Fibroblast of skin of right quadriceps (primary cell): ENCODE measurements around the gene JMJD8.
A peak's percentile ranks its signal among the peaks of the same experiment; 100 is the strongest.

Experiments
- DNase-seq: peaks from one replicate; pipeline ENCODE4 v3.0.0-alpha.2; 2013

Gene JMJD8

GRCh38 chr16:658679-659571 lies 25.2 kb downstream of the JMJD8 start:
- no peak for DNase-seq

- no peak for DNase-seq
Measured at GRCh38 chr16:657487-657886, 26.6 kb downstream of the JMJD8 start.

GRCh38 chr16:654034-654433 lies 30.1 kb downstream of the JMJD8 start:
- no peak for DNase-seq

GRCh38 chr16:652454-653305 lies 31.5 kb downstream of the JMJD8 start:
- no peak for DNase-seq

- no peak for DNase-seq
Measured at GRCh38 chr16:651844-652243, 32.3 kb downstream of the JMJD8 start.

- DNase-seq, result no peak
Measured at GRCh38 chr16:649631-650030, 34.5 kb downstream of the JMJD8 start.

- DNase-seq, result peak; percentile 88
Measured at GRCh38 chr16:648781-649589, 35.1 kb downstream of the JMJD8 start, which contains the start of gene WDR90. TSS of gene WDR90 (plus strand) at chr16:649365. CDS start at chr16:649417, 52 bp downstream.

GRCh38 chr16:648071-648780 lies 35.9 kb downstream of the JMJD8 start:
- DNase-seq, result peak; percentile 20

GRCh38 chr16:647173-647902 lies 36.8 kb downstream of the JMJD8 start:
- no peak for DNase-seq

- no peak for DNase-seq
Measured at GRCh38 chr16:646679-647172, 37.4 kb downstream of the JMJD8 start.

- DNase-seq, result no peak
Measured at GRCh38 chr16:645852-646678, 38.1 kb downstream of the JMJD8 start.

- no peak for DNase-seq
Measured at GRCh38 chr16:644556-644955, 39.6 kb downstream of the JMJD8 start.

GRCh38 chr16:643050-643368 lies 41.1 kb downstream of the JMJD8 start:
- no peak for DNase-seq

GRCh38 chr16:642189-643049 lies 41.7 kb downstream of the JMJD8 start:
- DNase-seq, result no peak

GRCh38 chr16:641326-642188 lies 42.6 kb downstream of the JMJD8 start, which contains the start of gene MCRIP2:
TSS of gene MCRIP2 (plus strand) at chr16:641828. CDS start at chr16:641992, 164 bp downstream.
- peak; percentile 57 for DNase-seq

GRCh38 chr16:640614-641013 lies 43.5 kb downstream of the JMJD8 start:
- no peak for DNase-seq

- no peak for DNase-seq
Measured at GRCh38 chr16:638836-639235, 45.3 kb downstream of the JMJD8 start.

- DNase-seq, result no peak
Measured at GRCh38 chr16:638034-638543, 46.0 kb downstream of the JMJD8 start.
